GF-D8 (cell line): ENCODE data around the gene PSMF1.
A peak's percentile ranks its signal among the peaks of the same experiment; 100 is the strongest.
"Not testable (repeated sequence)": the region's sequence is repeated elsewhere in the genome, so short reads cannot be mapped to it uniquely, and the experiment has no call there.

Experiments
- DNase-seq: peaks from one replicate; lab custom pipeline; 2025; lab: John Stamatoyannopoulos, UW

The PSMF1 gene

DNA sequence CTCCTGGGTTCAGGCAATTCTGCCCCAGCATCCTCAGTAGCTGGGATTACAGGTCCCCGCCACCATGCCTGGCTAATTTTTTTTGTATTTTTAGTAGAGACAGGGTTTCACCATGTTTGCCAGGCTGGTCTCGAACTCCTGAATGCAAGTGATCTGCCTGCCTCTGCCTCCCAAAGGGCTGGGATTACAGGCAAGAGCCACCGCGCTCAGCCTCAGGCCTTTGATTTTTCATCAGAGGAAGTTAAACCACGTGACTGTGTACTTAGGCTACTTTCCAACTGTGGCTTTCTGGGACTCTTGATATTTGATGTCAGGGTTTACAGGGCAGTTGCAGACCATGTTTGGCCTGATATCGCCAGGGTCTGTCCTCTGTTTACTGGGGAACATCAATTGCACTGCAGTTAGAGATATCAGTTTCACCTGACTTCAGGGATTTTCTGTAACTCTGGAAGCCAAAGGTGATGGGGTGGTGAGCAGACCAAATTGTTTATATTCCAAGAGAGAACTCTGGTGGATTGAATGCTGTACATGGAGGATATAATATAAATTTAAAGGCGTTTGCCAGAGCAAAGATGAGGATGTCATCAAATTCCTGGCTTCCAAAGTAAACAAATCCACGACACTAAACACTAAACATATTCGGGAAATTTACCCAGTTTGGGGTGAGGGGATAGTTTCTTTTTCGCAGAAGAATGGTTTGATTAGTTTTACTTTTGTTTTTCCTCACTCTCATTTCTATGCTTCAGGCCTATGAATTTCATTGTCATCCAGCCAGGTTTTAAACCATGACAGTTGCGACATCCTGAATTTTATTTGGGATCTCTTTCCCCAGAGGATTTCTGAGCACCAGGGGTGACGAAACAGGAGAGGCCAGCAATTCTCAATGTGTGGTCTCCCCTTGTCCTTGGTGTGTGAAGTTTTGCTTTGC is 4.2 kb downstream of the PSMF1 start:
- no peak for DNase-seq

DNA sequence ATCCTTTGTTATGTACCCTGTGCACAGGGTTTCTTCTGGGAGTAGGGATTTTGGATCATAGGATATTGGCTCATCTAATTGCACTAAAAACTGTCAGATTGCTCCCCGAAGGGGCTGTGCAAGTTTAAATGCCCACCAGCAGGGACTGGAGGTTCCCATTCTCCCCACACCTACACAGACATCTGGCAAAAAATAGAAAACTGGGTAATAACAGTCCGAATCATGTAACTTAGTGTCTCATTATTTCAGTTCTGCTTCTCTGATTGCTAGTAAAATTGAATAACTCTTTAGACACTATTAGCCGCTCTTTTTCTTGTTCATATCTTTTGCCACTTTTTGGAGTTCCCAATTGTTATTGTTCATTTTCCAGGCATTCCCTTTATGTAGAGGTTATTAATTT is 5.3 kb downstream of the PSMF1 start:
- no peak for DNase-seq

DNA sequence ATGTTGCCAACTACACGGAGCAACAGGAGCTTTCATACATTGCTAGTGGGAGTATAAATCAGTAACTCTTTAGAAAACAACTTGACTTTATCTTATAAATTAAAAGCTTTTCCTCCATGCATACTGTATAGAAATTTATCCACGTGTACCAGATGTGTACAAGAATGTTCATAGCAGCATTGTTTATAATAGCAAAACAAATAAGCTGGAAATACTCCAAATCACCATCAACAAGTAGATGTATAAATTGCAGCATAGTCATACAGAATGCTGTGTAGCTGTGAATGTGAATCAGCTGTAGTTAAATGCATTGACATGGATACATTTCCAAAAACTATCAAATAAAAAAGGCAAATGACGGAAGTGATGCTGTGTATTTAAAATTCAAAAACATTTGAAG is 6.0 kb downstream of the PSMF1 start:
- no peak for DNase-seq

DNA sequence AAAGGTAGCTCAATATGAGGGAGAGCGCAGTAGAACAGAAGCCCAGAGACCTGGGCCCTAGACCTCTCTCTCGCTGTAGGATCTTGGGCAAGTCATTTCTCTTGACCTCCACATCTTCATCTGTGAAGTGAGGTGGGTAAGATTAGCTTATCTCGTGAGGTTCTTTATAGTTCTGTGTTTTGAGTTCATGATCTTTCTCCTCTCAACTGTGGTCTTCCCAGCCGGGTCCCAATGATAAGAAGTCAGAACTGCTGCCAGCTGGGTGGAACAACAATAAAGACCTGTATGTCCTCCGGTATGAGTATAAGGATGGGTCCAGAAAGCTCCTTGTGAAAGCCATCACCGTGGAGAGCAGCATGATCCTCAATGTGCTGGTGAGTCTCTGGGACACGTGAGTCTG is 6.9 kb downstream of the PSMF1 start:
- DNase-seq, result no peak

DNA sequence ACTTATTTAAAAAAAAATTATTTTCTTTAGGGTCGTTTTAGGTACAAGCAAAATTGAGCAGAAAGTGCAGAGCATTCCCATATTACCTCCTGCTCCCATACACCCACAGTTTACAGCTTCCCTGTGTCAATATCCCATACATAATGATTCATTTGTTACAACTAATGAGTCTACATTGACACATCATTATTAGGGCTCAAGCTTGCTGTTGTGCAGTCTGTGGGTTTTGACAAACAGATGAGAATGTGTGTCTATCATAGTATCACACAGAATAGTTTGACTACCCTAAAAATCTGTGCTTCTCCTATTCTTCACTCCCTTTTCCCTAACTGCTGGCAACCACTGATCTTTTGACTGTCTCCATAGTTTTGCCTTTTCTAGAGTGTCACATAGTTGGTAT is 9.4 kb downstream of the PSMF1 start:
- no peak for DNase-seq

DNA sequence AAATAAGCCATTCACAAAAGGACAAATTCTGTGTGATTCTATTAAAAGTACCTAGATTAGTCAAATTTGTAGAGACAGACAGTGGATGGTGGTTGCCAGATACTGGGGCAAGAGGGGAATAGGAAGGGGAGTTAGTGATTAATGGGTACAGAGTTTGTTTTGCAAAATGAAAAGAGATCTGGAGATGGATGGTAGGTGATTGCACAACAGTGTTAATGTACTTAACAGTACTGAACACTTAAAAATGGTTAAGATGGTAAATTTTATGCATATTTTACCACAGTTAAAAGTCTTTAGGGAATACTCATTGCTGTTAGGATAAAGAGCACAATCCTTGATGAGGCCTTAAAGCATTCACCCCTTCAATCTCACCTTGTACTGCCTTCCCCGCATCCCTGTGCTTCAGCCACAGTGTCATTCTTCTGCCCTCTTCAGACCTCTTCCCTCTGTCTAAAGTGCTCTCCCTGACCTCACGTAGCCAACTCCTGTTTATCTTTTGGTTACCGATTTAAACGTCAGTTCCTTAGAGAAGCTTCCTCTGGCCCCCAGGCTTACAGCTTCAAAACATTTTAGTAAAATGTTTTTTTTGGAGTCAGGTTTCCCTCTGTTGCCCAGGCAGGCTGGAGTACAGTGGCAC is 11.8 kb downstream of the PSMF1 start:
- no peak for DNase-seq

DNA sequence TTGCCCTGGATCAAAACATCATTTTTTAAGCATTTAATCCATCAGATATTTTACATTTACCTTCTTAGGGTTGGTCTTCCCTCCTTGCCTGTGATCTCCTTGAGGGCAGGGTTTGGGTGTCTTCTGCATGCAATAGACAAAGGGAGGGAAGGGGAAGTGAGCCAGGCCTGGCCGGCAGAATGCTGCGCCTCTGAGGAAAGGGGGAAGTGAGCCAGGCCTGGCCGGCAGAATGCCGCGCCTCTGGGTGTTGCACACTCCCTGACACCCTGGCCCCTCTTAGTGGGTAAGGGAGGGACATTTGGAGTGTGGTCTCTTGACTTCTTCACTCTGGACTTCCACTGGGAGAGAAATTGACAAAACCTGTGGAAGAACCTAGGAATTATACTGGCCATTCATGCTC is 12.4 kb downstream of the PSMF1 start:
- DNase-seq, result peak; percentile 49

DNA sequence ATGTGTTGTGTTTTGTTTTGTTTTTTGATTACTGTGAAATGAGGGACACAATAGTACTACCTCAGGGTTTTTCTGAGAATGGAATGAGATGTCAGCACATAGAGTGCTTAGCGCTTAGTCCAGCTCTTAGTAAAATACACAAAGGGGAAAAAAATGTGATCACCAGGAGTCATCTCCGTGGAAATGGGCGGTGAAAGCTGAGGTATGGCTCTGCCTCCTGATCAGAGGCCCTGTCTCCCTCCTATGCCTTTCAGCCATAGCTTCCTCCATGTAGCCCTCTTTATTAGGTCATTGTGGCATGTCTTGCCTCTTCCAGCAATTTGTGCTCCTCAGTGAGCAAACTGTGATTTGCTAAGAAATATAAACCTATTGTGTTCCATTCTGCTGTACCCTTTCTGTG is 13.0 kb downstream of the PSMF1 start:
- no peak for DNase-seq

DNA sequence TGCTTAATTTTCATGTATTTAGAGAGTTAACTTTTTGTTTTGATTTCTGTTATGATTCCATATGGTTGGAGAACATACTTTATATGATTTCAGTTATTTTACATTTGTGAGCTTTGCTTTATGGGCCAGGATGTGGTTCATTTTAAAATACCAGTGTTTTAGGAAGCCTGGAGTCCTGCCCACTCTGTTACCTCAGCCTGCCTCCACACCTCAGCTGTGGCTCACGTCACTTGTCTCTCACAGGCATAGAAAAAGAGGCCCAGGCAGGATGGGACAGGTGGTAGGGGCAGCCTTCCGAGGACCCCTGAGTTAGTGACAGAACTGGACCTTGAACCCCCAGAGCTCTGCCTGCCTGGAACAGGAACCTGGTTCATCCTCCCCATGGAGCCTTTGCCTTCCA is 16.0 kb downstream of the PSMF1 start:
- no peak for DNase-seq

DNA sequence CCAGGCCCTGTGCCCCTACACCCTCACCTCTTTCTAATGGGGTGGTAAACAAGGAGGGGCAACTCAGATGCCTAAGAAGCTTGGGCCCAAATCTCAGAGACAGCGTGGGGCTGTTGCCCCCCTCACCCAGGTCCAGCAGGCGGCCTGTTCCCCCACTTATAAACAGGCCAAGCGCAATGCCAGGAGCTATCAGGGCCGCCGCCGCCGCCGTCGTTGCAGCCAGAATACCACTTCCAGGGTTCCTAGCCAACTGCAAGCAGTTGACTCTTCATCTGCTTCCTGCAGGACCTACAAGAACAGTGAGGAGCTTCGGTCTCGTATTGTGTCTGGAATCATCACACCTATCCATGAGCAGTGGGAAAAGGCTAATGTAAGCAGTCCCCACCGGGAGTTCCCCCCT is 16.4 kb downstream of the PSMF1 start:
- no peak for DNase-seq

DNA sequence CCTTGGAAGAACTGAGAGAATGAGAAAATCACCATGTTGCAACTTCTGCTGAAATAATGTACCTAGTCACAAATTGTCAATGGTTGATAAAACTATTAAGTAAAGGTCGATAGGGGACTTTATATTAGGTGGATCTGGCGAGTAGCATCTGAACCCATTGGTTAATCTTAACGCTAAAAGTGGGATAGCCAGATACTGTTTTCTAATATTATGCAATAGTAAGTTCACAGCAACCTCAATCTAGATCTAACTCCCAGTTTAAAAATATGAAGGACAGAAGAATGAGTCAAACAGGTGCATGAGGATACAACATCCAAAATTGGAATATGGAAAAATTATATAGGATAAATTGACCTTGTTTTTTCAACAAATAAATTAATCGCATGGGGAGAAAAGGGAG is 18.8 kb downstream of the PSMF1 start:
- DNase-seq, result no peak

DNA sequence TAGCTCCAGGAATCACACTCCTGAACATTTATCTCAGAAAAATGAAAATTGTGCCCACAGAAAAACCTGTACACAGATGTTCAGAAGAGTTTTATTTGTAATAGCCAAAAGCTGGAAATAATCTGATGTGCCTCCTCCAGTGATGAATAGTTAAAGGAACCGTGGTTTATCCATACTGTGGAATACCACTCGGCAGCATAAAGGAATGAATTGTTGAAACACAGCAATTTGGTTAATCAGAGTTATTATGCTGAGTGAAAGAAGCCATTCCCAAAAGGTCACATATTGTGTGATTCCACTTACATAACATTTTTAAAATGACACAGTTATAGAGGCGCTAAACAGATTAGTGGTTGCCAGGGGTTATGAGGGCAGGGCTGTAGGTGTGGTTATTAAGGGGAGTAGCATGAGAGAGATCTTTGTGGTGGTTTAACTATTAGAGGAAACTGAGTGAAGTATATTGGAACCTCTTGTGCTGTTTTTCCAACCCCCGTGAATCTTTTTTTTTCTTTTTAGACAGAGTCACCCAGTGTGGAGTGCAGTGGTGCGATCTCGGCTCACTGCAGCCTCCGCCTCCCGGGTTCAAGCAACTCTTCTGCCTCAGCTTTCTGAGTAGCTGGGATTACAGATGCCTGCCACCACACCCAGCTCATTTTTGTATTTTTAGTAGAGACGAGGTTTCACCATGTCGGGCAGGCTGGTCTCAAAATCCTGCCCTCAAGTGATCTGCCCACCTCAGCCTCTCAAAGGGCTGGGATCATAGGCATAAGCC is 26.2 kb downstream of the PSMF1 start:
- no peak for DNase-seq

DNA sequence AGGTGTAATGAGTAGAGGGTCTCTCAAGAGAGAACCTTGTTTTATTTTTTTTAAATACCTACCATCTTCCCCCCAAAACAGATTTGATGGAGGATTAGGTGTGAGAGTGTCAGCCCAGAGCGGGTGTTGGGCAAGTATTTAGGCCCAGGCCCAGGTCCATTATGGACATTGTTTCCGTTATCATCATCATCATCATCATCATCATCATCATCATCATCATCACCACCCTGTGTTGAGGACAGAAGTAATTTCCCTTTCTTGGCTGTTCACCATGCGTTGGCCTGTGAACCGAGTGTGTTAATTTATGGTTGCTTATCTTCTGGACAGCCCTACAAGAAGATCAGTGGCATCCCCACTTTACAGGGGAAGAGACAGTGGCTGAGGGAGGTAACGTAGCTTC is 28.6 kb downstream of the PSMF1 start:
- DNase-seq, result no peak

DNA sequence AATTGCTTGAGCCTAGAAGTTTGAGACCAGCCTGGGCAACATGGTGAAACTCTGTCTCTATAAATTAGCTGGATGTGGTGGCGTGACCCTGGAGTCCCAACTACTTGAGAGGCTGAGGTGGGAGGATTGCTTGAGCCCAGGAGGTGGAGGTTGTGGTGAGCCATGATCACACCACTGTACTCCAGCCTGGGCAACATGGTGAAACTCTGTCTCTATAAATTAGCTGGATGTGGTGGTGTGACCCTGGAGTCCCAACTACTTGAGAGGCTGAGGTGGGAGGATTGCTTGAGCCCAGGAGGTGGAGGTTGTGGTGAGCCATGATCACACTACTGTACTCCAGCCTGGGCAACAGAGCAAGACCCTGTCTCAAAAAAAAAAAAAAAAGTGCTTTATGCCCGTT is 31.4 kb downstream of the PSMF1 start:
- not testable (repeated sequence) for DNase-seq

DNA sequence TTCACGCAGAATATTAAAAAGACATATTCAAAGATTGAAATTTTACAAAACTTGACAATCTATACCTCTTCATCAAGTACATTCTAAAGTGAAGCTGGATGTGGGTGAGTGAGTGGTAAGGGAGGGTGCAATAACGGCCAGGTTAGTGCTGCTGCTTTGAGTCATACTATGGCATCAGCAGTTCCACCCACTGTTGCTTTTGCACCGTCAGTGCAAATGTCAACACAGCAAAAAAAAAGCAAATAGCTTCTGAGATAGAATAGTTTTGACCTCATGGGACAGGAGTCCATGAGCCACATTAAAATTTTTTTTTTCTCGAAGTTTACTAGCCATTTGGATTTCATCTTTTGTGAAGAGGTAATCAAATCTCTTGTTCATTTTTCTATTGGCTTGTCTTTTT is 31.8 kb downstream of the PSMF1 start:
- DNase-seq, result no peak

DNA sequence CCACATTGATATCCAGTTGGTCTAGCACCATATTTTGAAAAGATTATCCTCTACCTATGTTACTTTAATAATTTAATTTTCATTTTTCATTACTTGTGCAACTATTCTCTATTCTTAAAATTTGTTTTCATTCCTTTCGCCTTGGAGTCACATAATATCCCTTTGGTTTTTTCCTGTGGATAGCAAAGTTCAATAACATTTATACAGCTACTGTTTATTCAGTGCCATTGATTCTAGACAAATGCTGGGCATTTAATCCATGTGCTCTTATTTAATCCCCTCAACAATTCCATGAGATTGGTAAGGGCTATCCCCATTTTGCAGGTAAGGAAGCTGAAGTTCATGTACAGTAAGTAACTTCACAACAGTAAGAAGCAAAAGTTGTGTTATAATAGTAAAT is 32.6 kb downstream of the PSMF1 start:
- DNase-seq, result no peak

DNA sequence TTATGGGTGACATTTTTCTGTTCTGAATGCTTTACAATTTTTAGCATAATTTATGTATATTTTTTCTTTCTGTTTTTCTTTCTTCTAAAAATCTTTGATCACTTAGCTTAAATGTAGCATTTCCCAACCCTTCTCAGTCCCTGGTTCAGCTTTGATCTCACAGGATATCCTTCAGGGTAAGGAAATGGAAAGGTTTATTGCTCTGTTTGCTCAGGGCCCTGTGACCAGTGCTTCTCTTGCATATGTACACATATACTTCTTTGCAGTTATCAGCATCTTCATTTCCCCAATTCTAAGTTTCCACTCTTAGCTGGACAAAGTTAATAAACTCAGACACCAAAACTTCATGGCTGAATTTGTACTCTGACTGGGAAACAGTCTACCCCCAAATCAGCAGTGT is 35.8 kb downstream of the PSMF1 start:
- no peak for DNase-seq

DNA sequence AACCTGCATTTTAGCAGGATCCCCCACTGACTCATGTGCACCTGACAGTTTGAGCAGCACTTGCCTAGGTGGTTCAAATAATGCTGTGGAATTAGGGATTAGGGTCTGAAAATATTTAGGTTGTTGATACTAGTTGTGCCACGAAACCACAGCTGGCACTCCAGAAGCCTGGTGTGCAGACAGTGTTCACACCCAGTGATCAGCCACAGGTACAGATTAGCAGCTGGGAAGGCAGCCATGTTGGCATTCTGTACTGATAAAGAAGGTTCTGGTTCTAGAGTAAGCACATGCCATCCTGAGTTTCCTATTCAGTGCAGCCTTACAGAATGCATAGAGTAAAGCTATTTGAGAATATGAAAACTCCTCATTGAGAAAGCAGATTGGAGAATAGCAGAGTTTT is 36.3 kb downstream of the PSMF1 start:
- no peak for DNase-seq

DNA sequence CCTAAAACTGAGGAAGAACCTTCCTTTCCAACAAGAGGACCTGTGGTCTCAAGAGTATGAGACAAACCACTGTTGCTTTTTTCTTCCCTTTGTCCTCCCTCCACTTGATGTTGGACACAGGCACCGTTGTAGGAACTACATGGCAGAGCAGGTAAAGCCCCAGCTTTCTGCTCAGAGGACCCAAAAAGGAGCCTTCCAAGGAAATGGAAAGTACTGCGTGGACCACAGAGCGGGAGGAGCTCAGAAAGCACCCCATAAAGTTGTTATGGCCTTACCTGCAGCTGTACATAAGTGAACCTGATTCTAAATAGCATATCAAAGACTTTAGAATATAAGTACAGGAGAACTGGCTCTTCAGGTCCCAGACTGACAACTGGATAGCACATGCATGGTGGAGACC is 36.9 kb downstream of the PSMF1 start:
- DNase-seq, result no peak

DNA sequence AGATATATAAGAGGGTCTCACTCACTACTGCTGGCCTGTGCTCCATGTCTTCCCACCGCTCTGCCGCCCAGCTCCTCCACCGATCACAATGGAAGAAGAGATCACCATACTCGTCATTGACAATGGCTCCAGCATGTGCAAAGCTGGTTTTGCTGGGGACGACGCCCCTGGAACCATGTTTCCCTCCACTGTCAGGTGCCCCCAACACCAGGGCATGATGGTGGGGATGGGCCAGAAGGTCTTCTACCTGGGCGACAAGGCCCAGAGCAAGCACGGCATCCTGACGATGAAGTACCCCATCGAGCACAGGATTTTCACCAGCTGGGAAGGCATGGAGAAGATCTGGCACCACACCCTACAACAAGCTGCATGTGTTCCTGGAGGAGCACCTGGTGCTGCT is 42.1 kb downstream of the PSMF1 start:
- no peak for DNase-seq

DNA sequence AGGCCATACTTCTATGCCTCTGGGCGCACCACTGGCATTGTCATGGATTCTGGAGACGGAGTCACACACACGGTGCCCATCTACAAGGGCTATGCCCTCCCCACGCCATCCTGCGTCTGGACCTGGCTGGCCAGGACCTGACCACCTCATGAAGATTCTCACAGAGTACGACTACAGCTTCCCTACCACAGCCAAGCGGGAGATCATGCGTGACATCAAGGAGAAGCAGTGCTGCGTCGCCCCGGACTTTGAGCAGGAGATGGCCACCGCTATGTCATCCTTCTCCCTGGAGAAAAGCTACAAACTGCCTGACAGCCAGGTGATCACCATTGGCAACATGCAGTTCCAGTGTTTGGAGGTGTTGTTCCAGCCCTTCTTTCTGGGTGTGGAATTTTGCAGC is 42.6 kb downstream of the PSMF1 start:
- no peak for DNase-seq

DNA sequence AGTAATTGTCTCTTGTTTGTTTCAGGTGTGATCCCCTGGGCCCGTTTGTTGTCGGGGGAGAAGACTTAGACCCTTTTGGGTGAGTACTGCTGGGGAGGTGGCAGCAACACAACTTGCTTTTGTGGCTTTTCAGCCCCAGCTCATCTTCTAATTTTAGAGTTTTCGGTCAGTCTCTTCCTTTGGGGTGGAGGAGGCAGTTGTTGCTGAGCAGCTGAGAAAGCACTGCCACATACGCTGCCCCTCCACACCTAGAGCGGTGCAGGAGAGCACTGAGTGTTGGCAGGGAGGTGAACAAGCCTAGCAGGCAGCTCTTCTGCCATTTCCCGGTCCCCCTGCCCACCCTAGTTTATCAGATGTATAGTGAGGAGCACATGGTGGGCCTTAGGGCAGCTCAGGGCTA is 44.7 kb downstream of the PSMF1 start:
- no peak for DNase-seq

DNA sequence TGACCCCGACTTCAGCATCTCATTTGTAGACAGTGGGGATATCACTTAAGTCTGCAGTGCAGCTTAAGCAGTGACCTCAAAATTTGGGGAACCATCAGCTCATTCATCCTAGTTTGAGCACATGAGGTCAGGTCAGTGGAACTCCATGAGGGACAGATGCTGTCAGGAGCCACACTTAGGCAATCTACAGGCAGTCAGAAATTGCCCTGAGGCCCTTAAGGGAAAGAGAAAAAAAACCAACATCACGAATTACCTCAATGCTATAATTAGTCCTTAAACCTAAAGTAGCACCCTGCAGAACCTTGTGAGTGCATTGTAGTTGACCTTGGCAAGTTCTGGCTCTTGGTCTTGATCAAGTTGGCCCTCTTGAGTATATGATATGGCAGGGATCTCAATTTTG is 45.3 kb downstream of the PSMF1 start:
- DNase-seq, result no peak
